Lower leg skin (tissue), 3 donors: ENCODE measurements around the gene SLC26A9.

Source experiments
- CTCF ChIP-seq, 3 donors: fragments of 450-650 bp; IDR thresholded peaks; one replicate each; pipeline ENCODE4 v1.5.1; 2016; ENCODE audit warnings: antibody characterized with exemption in 3 of 3, mild to moderate bottlenecking in 3 of 3, moderate library complexity in 2 of 3
- POLR2A ChIP-seq, 2 donors: fragments of 450-650 bp; IDR thresholded peaks; one replicate each; pipeline ENCODE4 v1.6.1; 2016 to 2017; ENCODE audit warnings: antibody characterized with exemption in 2 of 2, mild to moderate bottlenecking in 1 of 2, moderate library complexity in 1 of 2

DNA sequence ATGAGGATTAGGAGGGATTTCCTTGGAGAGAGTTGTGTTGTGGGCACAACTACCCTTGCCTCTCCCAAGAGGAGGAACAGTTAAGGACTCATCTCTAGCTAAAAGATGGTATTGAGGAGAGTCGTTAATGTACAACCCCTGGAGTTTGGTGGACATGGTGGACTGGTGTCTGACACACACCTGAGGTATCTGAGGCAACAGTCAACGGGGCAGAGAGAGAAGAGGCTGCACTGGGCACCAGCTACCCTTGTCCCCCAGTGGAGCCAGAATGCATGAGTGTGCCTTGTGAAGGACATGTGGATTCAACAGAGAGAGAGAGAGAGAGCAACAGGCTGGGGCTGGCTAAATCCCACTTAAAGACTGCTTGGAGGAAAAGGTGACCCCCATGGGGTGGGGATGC is 47.0 kb upstream of the SLC26A9 start:
- TF ChIP-seq POLR2A (IDR thresholded peaks at IDR 0.05) = no peak
- TF ChIP-seq CTCF (IDR thresholded peaks at IDR 0.05) = no peak
